ENCODE measurements around the gene SH3BP4.

- TF ChIP-seq CTCF (conservative IDR thresholded peaks at IDR 0.05) (no peak), ZFX (IDR thresholded peaks at IDR 0.05) (no peak)
Observed at GRCh38 chr2:235045336-235045972, 93.6 kb downstream of the SH3BP4 start.
